Upper lobe of left lung (tissue), 4 donors: Measurements from ENCODE around the gene ASTL.

Experiments used
- CTCF ChIP-seq, 6 experiments: fragments of 450-650 bp in 4 of 6; fragments of 200-600 bp in 2 of 6; sonication (generic) in 2 of 6; IDR thresholded peaks; one replicate each; pipeline ENCODE4 v1.5.1; 2016 to 2019; ENCODE audit warnings: antibody characterized with exemption in 6 of 6
- POLR2A ChIP-seq, 4 donors: fragments of 450-650 bp; IDR thresholded peaks; one replicate each; pipeline ENCODE4 v1.5.1; 2016 to 2017; ENCODE audit warnings: antibody characterized with exemption in 4 of 4, mild to moderate bottlenecking in 2 of 4
- POLR2AphosphoS5 ChIP-seq, 2 donors: sonication (generic); formaldehyde crosslinking; IDR thresholded peaks; one replicate each; pipeline ENCODE4 v1.5.1; 2017; ENCODE audit warnings: antibody characterized with exemption in 2 of 2

GRCh38 chr2:96185516-96185915, 47.2 kb upstream of the ASTL start:
- TF ChIP-seq POLR2AphosphoS5 (IDR thresholded peaks at IDR 0.05), result no peak
- TF ChIP-seq CTCF (IDR thresholded peaks at IDR 0.05), result no peak
- TF ChIP-seq POLR2A (IDR thresholded peaks at IDR 0.05), result no peak
